ENCODE data around the gene MACROH2A1.

The MACROH2A1 gene

DNA sequence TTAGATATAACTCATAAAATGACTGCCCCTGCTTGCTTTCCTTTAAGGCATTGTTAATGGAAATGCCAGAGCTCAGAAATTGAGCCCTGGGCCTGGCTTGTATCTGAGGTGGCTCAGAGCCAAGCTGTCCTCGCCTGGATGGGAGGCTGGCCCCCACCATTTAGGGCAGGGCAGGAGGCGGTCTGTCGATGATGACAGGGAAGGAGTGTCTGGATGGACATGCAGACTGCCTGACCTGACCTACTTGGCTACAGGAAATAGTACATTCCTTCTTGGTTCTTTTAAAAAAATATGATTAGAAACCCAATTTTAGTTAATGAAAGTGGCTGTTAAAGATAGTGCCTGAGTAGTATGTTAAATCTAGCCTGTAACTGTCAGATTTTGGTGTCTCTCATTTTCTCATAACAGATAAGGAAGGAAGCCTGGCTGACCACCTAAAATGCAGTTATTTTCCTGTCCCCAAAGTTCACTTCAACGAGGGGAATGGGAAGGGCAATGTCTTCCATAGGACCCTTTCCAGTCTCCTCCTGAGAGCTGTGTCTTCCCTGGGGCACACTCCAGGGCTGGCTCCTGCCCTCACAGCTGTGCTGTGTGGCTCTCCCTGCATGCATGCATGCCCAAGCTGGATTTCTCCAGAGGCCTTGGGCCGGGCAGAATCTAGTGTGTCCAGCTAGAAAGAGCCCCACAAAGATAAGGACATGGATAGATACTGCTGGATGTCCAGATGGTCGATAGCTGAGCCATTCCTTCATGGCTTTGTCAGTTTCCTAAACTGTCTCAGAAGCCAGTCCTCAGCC, 42.3 kb downstream of the MACROH2A1 start:
- no peak for DNase-seq (ENCODE audit: low spot score)
- TF ChIP-seq, protein P1, sequence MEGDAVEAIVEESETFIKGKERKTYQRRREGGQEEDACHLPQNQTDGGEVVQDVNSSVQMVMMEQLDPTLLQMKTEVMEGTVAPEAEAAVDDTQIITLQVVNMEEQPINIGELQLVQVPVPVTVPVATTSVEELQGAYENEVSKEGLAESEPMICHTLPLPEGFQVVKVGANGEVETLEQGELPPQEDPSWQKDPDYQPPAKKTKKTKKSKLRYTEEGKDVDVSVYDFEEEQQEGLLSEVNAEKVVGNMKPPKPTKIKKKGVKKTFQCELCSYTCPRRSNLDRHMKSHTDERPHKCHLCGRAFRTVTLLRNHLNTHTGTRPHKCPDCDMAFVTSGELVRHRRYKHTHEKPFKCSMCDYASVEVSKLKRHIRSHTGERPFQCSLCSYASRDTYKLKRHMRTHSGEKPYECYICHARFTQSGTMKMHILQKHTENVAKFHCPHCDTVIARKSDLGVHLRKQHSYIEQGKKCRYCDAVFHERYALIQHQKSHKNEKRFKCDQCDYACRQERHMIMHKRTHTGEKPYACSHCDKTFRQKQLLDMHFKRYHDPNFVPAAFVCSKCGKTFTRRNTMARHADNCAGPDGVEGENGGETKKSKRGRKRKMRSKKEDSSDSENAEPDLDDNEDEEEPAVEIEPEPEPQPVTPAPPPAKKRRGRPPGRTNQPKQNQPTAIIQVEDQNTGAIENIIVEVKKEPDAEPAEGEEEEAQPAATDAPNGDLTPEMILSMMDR (IDR thresholded peaks at IDR 0.05; ENCODE audit: extremely low read depth, missing control alignments): no peak

DNA sequence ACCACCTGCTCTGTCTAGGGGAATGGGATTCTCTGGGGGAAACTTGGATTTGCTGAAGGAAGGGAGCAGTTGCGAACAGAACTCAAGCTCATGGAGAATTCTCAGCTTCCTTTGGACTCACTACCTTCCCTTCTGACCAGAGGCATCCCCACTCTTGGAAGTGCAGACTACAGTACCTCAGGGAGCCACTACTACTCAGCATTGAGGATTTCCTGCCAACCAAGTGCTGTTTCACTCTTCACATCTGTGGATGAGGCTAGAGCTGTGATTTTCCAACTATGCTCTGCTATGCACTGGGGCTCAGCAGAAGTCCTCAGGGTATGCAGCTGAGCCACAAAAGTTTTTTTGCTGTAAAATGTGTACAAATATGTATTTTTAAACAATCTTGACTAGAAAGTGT, 43.9 kb downstream of the MACROH2A1 start:
- DNase-seq (ENCODE audit: low spot score): no peak
- TF ChIP-seq, protein P1 (IDR thresholded peaks at IDR 0.05; ENCODE audit: extremely low read depth, missing control alignments): no peak

DNA sequence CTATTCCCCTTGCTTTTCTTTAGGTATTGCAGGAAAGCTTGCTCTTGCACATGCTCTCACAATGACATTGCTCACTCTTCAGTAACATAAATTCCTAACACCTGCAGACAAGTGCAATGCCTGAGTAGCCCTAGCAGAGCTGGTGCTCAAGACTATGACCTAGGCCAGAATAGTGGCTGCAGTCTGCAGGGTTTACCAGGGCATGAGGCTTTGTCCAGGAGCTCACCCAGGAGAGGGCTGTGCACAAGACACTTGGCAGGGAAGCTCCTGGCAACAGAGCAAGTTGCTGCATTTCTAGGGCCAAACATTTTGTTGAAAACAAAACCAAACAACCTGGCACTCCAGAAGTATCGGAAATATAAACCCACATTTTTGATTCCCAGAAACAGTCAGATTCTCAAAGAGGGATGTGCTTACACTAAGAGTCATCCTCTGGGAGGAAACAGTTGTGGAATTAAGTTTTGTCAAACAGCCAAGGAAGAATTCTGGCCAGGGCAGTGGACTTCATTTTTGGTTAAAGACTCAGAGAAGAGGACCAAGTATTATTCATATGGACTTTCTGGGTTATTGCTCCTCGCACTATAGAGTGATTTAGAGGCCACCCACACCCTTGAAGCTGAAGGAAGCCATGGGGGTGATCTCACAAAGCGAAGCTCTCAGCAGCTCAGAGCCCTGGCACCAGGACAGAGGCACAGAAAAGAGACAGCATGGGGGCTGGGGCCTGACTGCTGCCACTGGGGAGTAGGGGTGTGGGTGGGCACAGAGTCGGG, 44.9 kb downstream of the MACROH2A1 start:
- DNase-seq (ENCODE audit: low spot score): no peak
- TF ChIP-seq, protein P1 (IDR thresholded peaks at IDR 0.05; ENCODE audit: extremely low read depth, missing control alignments): no peak

DNA sequence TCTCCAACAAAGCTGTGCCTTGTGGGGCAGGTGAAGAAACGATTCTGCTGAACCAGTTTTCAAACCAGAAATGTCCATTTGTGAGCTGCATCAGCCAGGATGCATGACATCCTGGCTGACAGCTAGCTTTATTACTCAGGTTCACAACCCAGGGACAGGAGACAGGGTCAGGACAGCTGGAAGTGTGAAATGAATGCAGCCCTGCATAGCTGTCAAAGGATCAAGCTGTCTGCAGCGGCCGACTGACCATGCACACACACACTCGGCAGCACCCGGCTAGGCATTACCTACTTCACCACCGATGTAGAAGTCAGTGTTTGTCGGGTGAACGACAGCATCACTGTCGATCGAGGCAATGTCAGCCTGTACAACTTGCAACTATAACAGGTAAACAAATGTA, 48.5 kb downstream of the MACROH2A1 start:
- TF ChIP-seq, protein P1 (IDR thresholded peaks at IDR 0.05; ENCODE audit: extremely low read depth, missing control alignments): no peak

DNA sequence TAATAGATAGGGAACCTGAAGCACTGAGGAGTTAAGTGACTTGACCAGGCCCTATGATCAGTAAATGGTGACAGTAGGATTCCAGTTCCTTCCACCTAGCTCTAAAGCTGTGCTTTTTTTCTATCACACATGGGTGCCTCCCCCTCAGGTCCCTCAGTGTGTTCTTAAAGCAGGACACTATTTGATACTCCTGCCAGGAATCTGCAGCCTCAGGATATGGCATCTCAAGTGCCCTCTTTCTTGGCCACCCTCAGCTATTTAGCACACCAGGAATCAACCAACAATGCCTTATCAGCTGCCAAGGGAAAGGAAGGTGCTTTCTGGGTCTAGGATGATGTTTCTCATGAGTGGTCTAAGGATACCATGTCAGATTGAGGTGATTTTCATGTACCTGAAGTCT, 49.1 kb downstream of the MACROH2A1 start:
- DNase-seq (ENCODE audit: low spot score): no peak
- TF ChIP-seq, protein P1 (IDR thresholded peaks at IDR 0.05; ENCODE audit: extremely low read depth, missing control alignments): no peak

More for the DNA sequence above, 48.5 kb downstream of the MACROH2A1 start:
- no peak for DNase-seq (ENCODE audit: low spot score)

DNA sequence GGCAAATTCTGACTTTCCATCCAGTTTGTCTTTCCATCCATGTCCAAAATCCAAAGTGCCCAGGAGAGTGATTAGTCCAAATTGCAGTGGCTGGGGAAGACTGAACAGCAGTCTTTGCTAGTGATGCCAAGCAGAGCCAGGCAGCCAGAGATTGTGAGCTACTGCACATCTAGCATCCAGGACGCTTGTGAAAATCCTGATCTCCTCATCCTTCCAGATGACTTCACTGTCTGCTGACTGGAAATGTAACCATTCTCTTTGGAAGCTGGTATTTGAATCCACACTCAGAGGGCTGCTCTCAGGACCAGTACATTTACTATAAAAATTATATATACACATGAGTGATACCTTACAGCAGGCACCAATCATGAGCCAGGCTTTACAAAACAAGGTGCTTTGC, 49.6 kb downstream of the MACROH2A1 start:
- TF ChIP-seq, protein P1 (IDR thresholded peaks at IDR 0.05; ENCODE audit: extremely low read depth, missing control alignments): no peak
- DNase-seq (ENCODE audit: low spot score): no peak

DNA sequence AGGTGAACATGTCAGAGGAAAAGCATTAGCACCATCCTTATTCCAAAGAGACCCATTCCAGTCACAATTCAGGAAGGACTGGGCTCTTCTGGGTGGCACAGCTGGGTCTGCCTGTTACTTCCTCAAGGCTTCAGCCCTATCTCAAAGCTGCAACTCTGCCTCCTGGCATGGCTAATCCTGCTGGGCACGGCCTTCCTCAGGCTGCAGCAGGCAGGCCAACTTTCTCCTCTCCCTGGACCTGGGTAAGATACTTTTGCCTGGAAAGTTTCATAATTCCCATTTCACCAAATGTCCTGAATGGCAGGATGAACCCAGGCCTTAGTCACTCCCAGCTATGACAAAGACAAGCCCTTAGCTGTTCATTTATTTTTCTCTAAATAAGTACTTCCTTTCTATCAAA, 50.1 kb downstream of the MACROH2A1 start:
- TF ChIP-seq, protein P1 (IDR thresholded peaks at IDR 0.05; ENCODE audit: extremely low read depth, missing control alignments): no peak
- no peak for DNase-seq (ENCODE audit: low spot score)

All from GM20000 (cell line).